Left lung (tissue), 10 donors: Measurements from ENCODE around the gene COMMD9. TPM values are rescaled to one million over a fixed set of nuclear protein-coding genes. Genes with fewer than 3 reads are reported as not detected.

Source experiments
- ATAC-seq: fragments of 200-7000 bp; cut with Tn5 transposase; one replicate; pipeline ENCODE4 v1.9.1; 2020; ENCODE audit warnings: moderate library complexity
- DNase-seq, 4 donors: peaks; one replicate each; pipeline ENCODE4 v3.0.0-alpha.2; 2013 to 2020
- H3K27ac ChIP-seq, 2 donors: fragments of 200-600 bp; sonication (generic) in 1 of 2; one replicate each; pipeline versions ENCODE4 v1.5.0 to v1.8.0; 2020 to 2021
- H3K27me3 ChIP-seq, 2 donors: fragments of 200-600 bp; sonication (generic) in 1 of 2; one replicate each; pipeline versions ENCODE4 v1.5.0 to v1.8.0; 2020 to 2021
- H3K36me3 ChIP-seq, 2 donors: fragments of 200-600 bp; sonication (generic) in 1 of 2; one replicate each; pipeline versions ENCODE4 v1.5.0 to v1.8.0; 2020 to 2021
- H3K4me1 ChIP-seq, 2 donors: fragments of 200-600 bp; one replicate each; pipeline ENCODE4 v1.8.0; 2021
- H3K4me3 ChIP-seq, 2 donors: fragments of 200-600 bp; sonication (generic) in 1 of 2; one replicate each; pipeline versions ENCODE4 v1.5.0 to v1.8.0; 2020 to 2021; ENCODE audit warnings: mild to moderate bottlenecking in 1 of 2
- H3K9me3 ChIP-seq, 2 donors: fragments of 200-600 bp; sonication (generic) in 1 of 2; one replicate each; pipeline versions ENCODE4 v1.5.0 to v1.8.0; 2020 to 2021
- CTCF ChIP-seq, 2 donors: fragments of 200-600 bp; sonication (generic) in 1 of 2; IDR thresholded peaks; one replicate each; pipeline versions ENCODE4 v1.5.0 to v1.8.0; 2021; ENCODE audit warnings: antibody characterized with exemption in 2 of 2
- intact Hi-C, 2 donors: fragments of 100-400 bp; cut with DNase I; formaldehyde crosslinking; loops; one replicate each; pipeline versions ENCODE4 v1.11.2 to v1.14.2; 2022
- polyA plus RNA-seq, 6 donors: library from polyadenylated mRNA; unstranded; fragments of 120-200 nt; gene quantifications; one replicate each; pipeline ENCODE4 v1.2.1, GENCODE V29; 2013; ENCODE audit not compliant: insufficient read length in 6 of 6
- total RNA-seq, 2 donors: library from RNA; stranded (reverse); fragmentation: NEBNext Ultra II Directional; extraction: Animal tissue kit (Norgen Biotek cat#: 25700); gene quantifications; one replicate each; pipeline ENCODE4 v1.2.1, GENCODE V29; 2021
- donor health status: DM: no; HTN: yes; CAD: no.
- donor health status: DM: no; HTN: no; CAD: no.

Gene COMMD9
- total and polyA plus RNA-seq, 8 donors: 59.9 to 87.2 (median 69.5) TPM

GRCh38 chr11:36240801-36241200 is 48.4 kb downstream of the COMMD9 start:
- no peak for DNase-seq
- Histone ChIP-seq H3K27ac (no peak overlapping the region), H3K4me3 (no peak overlapping the region), H3K4me1 (no peaks in the 10 kb centered on the region), H3K9me3 (no peaks in the 10 kb centered on the region), H3K36me3 (no peaks in the 10 kb centered on the region), H3K27me3 (no peaks in the 10 kb centered on the region)
- no peak for ATAC-seq
- intact Hi-C loops: no loop called here
- TF ChIP-seq CTCF (IDR thresholded peaks at IDR 0.05): no peak

GRCh38 chr11:36240173-36240572 is 49.1 kb downstream of the COMMD9 start:
- no peaks in the 10 kb centered on the region for H3K36me3 ChIP-seq
- H3K9me3 ChIP-seq: no peaks in the 10 kb centered on the region
- no peak for TF ChIP-seq CTCF (IDR thresholded peaks at IDR 0.05)
- H3K4me1 ChIP-seq: no peaks in the 10 kb centered on the region
- no peaks in the 10 kb centered on the region for H3K27me3 ChIP-seq
- no peak overlapping the region for H3K27ac ChIP-seq
- DNase-seq (no peak), ATAC-seq (no peak)
- intact Hi-C loops: no loop called here
- H3K4me3 ChIP-seq: no peak overlapping the region

GRCh38 chr11:36239636-36240035 is 49.6 kb downstream of the COMMD9 start:
- H3K9me3 ChIP-seq: no peaks in the 10 kb centered on the region
- DNase-seq: no peak
- H3K4me1 ChIP-seq: no peaks in the 10 kb centered on the region
- H3K27me3 ChIP-seq: no peaks in the 10 kb centered on the region
- intact Hi-C loops: no loop called here
- ATAC-seq: no peak
- H3K36me3 ChIP-seq: no peaks in the 10 kb centered on the region
- TF ChIP-seq CTCF (IDR thresholded peaks at IDR 0.05): no peak
- no peak overlapping the region for H3K27ac ChIP-seq
- H3K4me3 ChIP-seq: no peak overlapping the region

GRCh38 chr11:36238881-36239280 is 50.3 kb downstream of the COMMD9 start:
- H3K36me3 ChIP-seq: no peaks in the 10 kb centered on the region
- no peak for ATAC-seq

GRCh38 chr11:36238036-36238631 is 51.1 kb downstream of the COMMD9 start:
- no peaks in the 10 kb centered on the region for H3K9me3 ChIP-seq
- H3K4me3 ChIP-seq: no peak overlapping the region
- no peaks in the 10 kb centered on the region for H3K27me3 ChIP-seq
- TF ChIP-seq CTCF (IDR thresholded peaks at IDR 0.05): no peak
- no peaks in the 10 kb centered on the region for H3K36me3 ChIP-seq
- DNase-seq (no peak), ATAC-seq (no peak)
- H3K4me1 ChIP-seq: no peaks in the 10 kb centered on the region
- intact Hi-C loops: no loop called here
- no peak overlapping the region for H3K27ac ChIP-seq

More at GRCh38 chr11:36238881-36239280, 50.3 kb downstream of the COMMD9 start:
- no peaks in the 10 kb centered on the region for H3K4me1 ChIP-seq
- intact Hi-C loops: no loop called here
- no peak overlapping the region for H3K27ac ChIP-seq
- no peaks in the 10 kb centered on the region for H3K9me3 ChIP-seq
- no peaks in the 10 kb centered on the region for H3K27me3 ChIP-seq
- no peak for DNase-seq
- no peak overlapping the region for H3K4me3 ChIP-seq
- no peak for TF ChIP-seq CTCF (IDR thresholded peaks at IDR 0.05)
